K562 (cell line): Measurements from ENCODE around the gene PPP1R16B.

Experiments used
- CREB5 ChIP-seq: fragments of 250-450 bp; sonication (Bioruptor Pico); IDR thresholded peaks from 2 replicates; pipeline ENCODE4 v1.5.0; 2020; ENCODE audit warnings: mild to moderate bottlenecking
- CTCF ChIP-seq, 3 experiments: IDR thresholded peaks in 2 of 3; conservative IDR thresholded peaks in 1 of 3; 2 replicates each; pipeline ENCODE4 v1.5.1; 2011 to 2012; ENCODE audit warnings: low read length in 3 of 3, mild to moderate bottlenecking in 3 of 3, control low read depth in 2 of 3, improper control_type of control experiment in 1 of 3, inconsistent platforms in 1 of 3, low read depth in 1 of 3, mixed read lengths in 1 of 3, moderate library complexity in 1 of 3; ENCODE audit not compliant: insufficient read depth in 2 of 3
- E2F8 ChIP-seq: fragments of 450-650 bp; IDR thresholded peaks from 2 replicates; pipeline ENCODE4 v1.7.1; 2018; ENCODE audit warnings: mild to moderate bottlenecking, low read depth; ENCODE audit not compliant: partially characterized antibody
- KLF6 ChIP-seq: fragments of 250-450 bp; sonication (Bioruptor Pico); IDR thresholded peaks from 2 replicates; pipeline ENCODE4 v1.4.0; 2020; ENCODE audit warnings: mild to moderate bottlenecking, moderate library complexity, borderline replicate concordance
- SMARCA5 ChIP-seq: fragments of 450-650 bp; IDR thresholded peaks from 2 replicates; pipeline ENCODE4 v1.6.1; 2016
- ZNF407 ChIP-seq: fragments of 450-650 bp; IDR thresholded peaks from 2 replicates; pipeline ENCODE4 v1.6.1; 2016; ENCODE audit warnings: low read depth

GRCh38 chr20:38842026-38842425, 36.5 kb downstream of the PPP1R16B start:
- TF ChIP-seq CTCF (IDR thresholded peaks at IDR 0.05 in 2 of 3, conservative IDR thresholded peaks at IDR 0.05 in 1 of 3; ENCODE audit: insufficient read depth in 2 of 3, low read depth in 1 of 3, low read length in 3 of 3) = no peak
- TF ChIP-seq KLF6 (CRISPR knock-in tag) = no peak
- no peak for TF ChIP-seq ZNF407
- TF ChIP-seq E2F8 = no peak
- no peak for TF ChIP-seq CREB5 (CRISPR knock-in tag)
- TF ChIP-seq SMARCA5 = no peak
